Neural progenitor cell (in vitro differentiated cells): Measurements from ENCODE around the gene RASGRF2. TPM values are rescaled to one million over a fixed set of nuclear protein-coding genes. Genes with fewer than 3 reads are reported as not detected.
A peak's percentile ranks its signal among the peaks of the same experiment; 100 is the strongest.

Experiments
- DNase-seq: peaks from one replicate; pipeline ENCODE4 v3.0.0-alpha.2; 2016; ENCODE audit warnings: low spot score
- H2AFZ ChIP-seq: fragments of 200-600 bp; sonication (generic); replicated peaks from 2 replicates; pipeline ENCODE4 v1.6.1; 2016; ENCODE audit warnings: antibody characterized with exemption
- H3F3A ChIP-seq: fragments of 200-600 bp; sonication (generic); 2 replicates; pipeline ENCODE4 v1.6.1; 2016; ENCODE audit warnings: antibody characterized with exemption, low read depth
- H3K27ac ChIP-seq: fragments of 200-600 bp; sonication (generic); 2 replicates; pipeline ENCODE4 v1.5.1; 2016; ENCODE audit warnings: mild to moderate bottlenecking
- H3K27me3 ChIP-seq: fragments of 200-600 bp; sonication (generic); 2 replicates; pipeline ENCODE4 v1.6.1; 2016; ENCODE audit warnings: mild to moderate bottlenecking, moderate library complexity
- H3K36me3 ChIP-seq: fragments of 200-600 bp; sonication (generic); 2 replicates; pipeline ENCODE4 v1.5.1; 2016
- H3K4me1 ChIP-seq: fragments of 200-600 bp; sonication (generic); 2 replicates; pipeline ENCODE4 v1.6.1; 2016; ENCODE audit warnings: mixed run types
- H3K4me2 ChIP-seq: fragments of 200-600 bp; sonication (generic); 2 replicates; pipeline ENCODE4 v1.6.1; 2016
- H3K4me3 ChIP-seq: fragments of 200-600 bp; sonication (generic); 2 replicates; pipeline ENCODE4 v1.5.1; 2016
- H3K79me2 ChIP-seq: fragments of 200-600 bp; sonication (generic); 2 replicates; pipeline ENCODE4 v1.6.1; 2016; ENCODE audit warnings: low read depth
- H3K9ac ChIP-seq: fragments of 200-600 bp; sonication (generic); 2 replicates; pipeline ENCODE4 v1.6.1; 2016
- H3K9me3 ChIP-seq: fragments of 200-600 bp; sonication (generic); 2 replicates; pipeline ENCODE4 v1.5.1; 2016; ENCODE audit warnings: low read depth
- H4K20me1 ChIP-seq: fragments of 200-600 bp; sonication (generic); 2 replicates; pipeline ENCODE4 v1.6.1; 2016; ENCODE audit warnings: low read depth
- H3K27ac Mint-ChIP-seq: 3 replicates; pipeline ENCODE4 v1.8.0; 2021; ENCODE audit warnings: mixed read lengths
- H3K27me3 Mint-ChIP-seq: 2 replicates; pipeline ENCODE4 v1.8.0; 2022; ENCODE audit warnings: low read depth, mild to moderate bottlenecking, inconsistent platforms, moderate library complexity, mixed read lengths; ENCODE audit not compliant: insufficient read depth
- H3K36me3 Mint-ChIP-seq: 3 replicates; pipeline ENCODE4 v1.8.0; 2021; ENCODE audit warnings: mixed read lengths
- H3K4me1 Mint-ChIP-seq: 3 replicates; pipeline ENCODE4 v1.8.0; 2021; ENCODE audit warnings: mixed read lengths
- H3K4me3 Mint-ChIP-seq: 3 replicates; pipeline ENCODE4 v1.8.0; 2021; ENCODE audit warnings: mild to moderate bottlenecking, moderate library complexity, mixed read lengths
- H3K9me3 Mint-ChIP-seq: 3 replicates; pipeline ENCODE4 v1.8.0; 2020; ENCODE audit warnings: mixed read lengths
- CTCF ChIP-seq: fragments of 200-600 bp; sonication (generic); IDR thresholded peaks from 2 replicates; pipeline ENCODE4 v1.5.1; 2017; ENCODE audit warnings: antibody characterized with exemption, mild to moderate bottlenecking
- EZH2 ChIP-seq: fragments of 200-600 bp; sonication (generic); IDR thresholded peaks from 2 replicates; pipeline ENCODE4 v1.6.1; 2017; ENCODE audit warnings: antibody characterized with exemption, mild to moderate bottlenecking, moderate library complexity
- EZH2phosphoT487 ChIP-seq: fragments of 200-600 bp; sonication (generic); IDR thresholded peaks from 2 replicates; pipeline ENCODE4 v1.6.1; 2017; ENCODE audit warnings: antibody characterized with exemption
- total RNA-seq: library from RNA; depleted of rRNA; stranded (reverse); fragments of >200 nt; gene quantifications from 2 replicates; pipeline ENCODE4 v1.2.3, GENCODE V29; 2015; ENCODE audit warnings: low replicate concordance

The RASGRF2 gene
- total RNA-seq, 1 donor from 2014 or later = 0.15 TPM

- Mint-ChIP-seq H3K27me3 (no peaks in the 10 kb centered on the region), H3K9me3 (no peaks in the 10 kb centered on the region), H3K27ac (peak overlapping the region; percentile 90), H3K36me3 (peaks cover 14% of the 10 kb centered on the region), H3K4me1 (peaks cover 20% of the 10 kb centered on the region), H3K4me3 (peak overlapping the region; percentile 57)
- H3K9me3 ChIP-seq = no peaks in the 10 kb centered on the region
- no peaks in the 10 kb centered on the region for H3K27me3 ChIP-seq
- no peak for DNase-seq
- H3K9ac ChIP-seq = no peak overlapping the region
- H3K4me2 ChIP-seq = no peak overlapping the region
- H3K4me1 ChIP-seq = peaks cover 8% of the 10 kb centered on the region
- H3F3A ChIP-seq = peaks cover 4% of the 10 kb centered on the region
- H3K79me2 ChIP-seq = no peaks in the 10 kb centered on the region
- H3K27ac ChIP-seq = no peak overlapping the region
- H3K36me3 ChIP-seq = no peaks in the 10 kb centered on the region
- peaks cover 28% of the 10 kb centered on the region for H4K20me1 ChIP-seq
- H3K4me3 ChIP-seq = no peak overlapping the region
- no peak overlapping the region for H2AFZ ChIP-seq
- TF ChIP-seq EZH2 (no peak), EZH2phosphoT487 (no peak), CTCF (no peak)
Measured at GRCh38 chr5:81234299-81234698, 274.1 kb downstream of the RASGRF2 start.

- peaks cover 14% of the 10 kb centered on the region for H3K36me3 Mint-ChIP-seq
- no peaks in the 10 kb centered on the region for H3K27me3 ChIP-seq
- no peak for DNase-seq
- H3F3A ChIP-seq = peaks cover 4% of the 10 kb centered on the region
- no peak overlapping the region for H3K4me3 ChIP-seq
- H3K27me3 Mint-ChIP-seq = no peaks in the 10 kb centered on the region
- no peaks in the 10 kb centered on the region for H3K9me3 Mint-ChIP-seq
- H4K20me1 ChIP-seq = peaks cover 28% of the 10 kb centered on the region
- no peak overlapping the region for H3K27ac ChIP-seq
- H3K4me1 ChIP-seq = peaks cover 8% of the 10 kb centered on the region
- H3K79me2 ChIP-seq = no peaks in the 10 kb centered on the region
- no peaks in the 10 kb centered on the region for H3K9me3 ChIP-seq
- H3K4me1 Mint-ChIP-seq = peaks cover 20% of the 10 kb centered on the region
- no peak overlapping the region for H3K4me2 ChIP-seq
- H3K9ac ChIP-seq = no peak overlapping the region
- TF ChIP-seq EZH2phosphoT487 = no peak
- TF ChIP-seq CTCF = no peak
- TF ChIP-seq EZH2 = no peak
- no peaks in the 10 kb centered on the region for H3K36me3 ChIP-seq
- H3K27ac Mint-ChIP-seq = no peak overlapping the region
- H3K4me3 Mint-ChIP-seq = no peak overlapping the region
- H2AFZ ChIP-seq = no peak overlapping the region
Measured at GRCh38 chr5:81234801-81235200, 274.6 kb downstream of the RASGRF2 start.

- H4K20me1 ChIP-seq = peaks cover 28% of the 10 kb centered on the region
- no peak overlapping the region for H3K27ac ChIP-seq
- H3F3A ChIP-seq = peaks cover 4% of the 10 kb centered on the region
- H3K4me2 ChIP-seq = no peak overlapping the region
- no peaks in the 10 kb centered on the region for H3K79me2 ChIP-seq
- H3K9me3 ChIP-seq = no peaks in the 10 kb centered on the region
- Mint-ChIP-seq H3K36me3 (peaks cover 14% of the 10 kb centered on the region), H3K4me1 (peaks cover 20% of the 10 kb centered on the region), H3K9me3 (no peaks in the 10 kb centered on the region), H3K4me3 (no peak overlapping the region), H3K27ac (no peak overlapping the region), H3K27me3 (no peaks in the 10 kb centered on the region)
- no peak for TF ChIP-seq EZH2
- TF ChIP-seq EZH2phosphoT487 = no peak
- TF ChIP-seq CTCF = no peak
- H3K36me3 ChIP-seq = no peaks in the 10 kb centered on the region
- no peak overlapping the region for H3K4me3 ChIP-seq
- no peak for DNase-seq
- peaks cover 8% of the 10 kb centered on the region for H3K4me1 ChIP-seq
- H2AFZ ChIP-seq = no peak overlapping the region
- H3K27me3 ChIP-seq = no peaks in the 10 kb centered on the region
- H3K9ac ChIP-seq = no peak overlapping the region
Measured at GRCh38 chr5:81235287-81236072, 275.3 kb downstream of the RASGRF2 start.
